Measurements from ENCODE around the gene MMP25. TPM values are rescaled to one million over a fixed set of nuclear protein-coding genes. Genes with fewer than 3 reads are reported as not detected.

The MMP25 gene
- total and polyA plus RNA-seq, 9 of the 15 experiments (the other 6 are each of a cell fraction or from before 2014, with no cell fraction given) = 0.03 to 0.04 TPM; not detected in 7

DNA sequence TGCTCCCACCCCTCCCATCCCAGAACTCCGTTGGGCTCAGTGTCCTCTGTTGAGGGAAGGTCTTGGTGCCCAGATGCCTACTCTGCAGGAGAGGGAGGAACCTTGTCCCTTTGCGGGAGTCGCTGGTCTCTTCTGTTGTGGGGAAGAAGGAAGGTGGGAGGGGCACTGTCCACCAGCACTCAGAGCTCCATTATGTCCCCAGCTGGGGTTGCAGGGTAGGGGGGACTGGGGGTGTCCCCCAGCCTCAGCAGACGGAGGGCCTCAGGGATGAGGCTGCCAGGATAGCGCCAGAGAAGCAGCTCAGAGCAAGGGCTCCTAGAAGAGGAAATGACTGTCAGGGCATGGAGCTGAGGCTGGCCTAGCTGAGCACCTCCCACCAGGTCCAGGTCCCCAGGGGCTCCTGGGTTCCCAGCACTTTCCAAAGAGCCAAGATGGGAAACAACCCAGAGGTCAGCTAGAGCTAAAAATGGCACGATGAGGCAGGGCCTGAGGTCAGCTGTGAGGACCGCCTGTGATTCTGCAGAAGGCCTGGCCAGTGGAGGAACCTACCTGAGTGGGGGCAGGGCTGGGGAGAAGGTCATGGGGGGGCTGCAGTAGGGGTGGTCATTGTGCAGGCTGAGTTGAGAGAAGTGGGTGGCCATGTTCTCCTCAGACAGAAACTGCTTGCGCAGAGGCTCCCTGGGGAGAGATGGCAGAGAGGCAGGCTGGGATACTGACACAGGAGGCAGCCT, 23.5 kb upstream of the MMP25 start:
- Histone ChIP-seq H2AFZ (ENCODE audit: low read depth, low read length) (no peak overlapping the region), H3K4me2 (ENCODE audit: insufficient read depth, low read length) (peak overlapping the region; percentile 83), H3K9me1 (ENCODE audit: control insufficient read depth, insufficient read depth, low read length) (peaks cover 2% of the 10 kb centered on the region), H4K20me1 (replicated peaks; ENCODE audit: control insufficient read depth, insufficient read depth, low read length) (peaks cover 28% of the 10 kb centered on the region), H3K27me3 (ENCODE audit: control insufficient read depth in 2 of 2, insufficient read depth in 2 of 2, low read length in 2 of 2) (no peaks in the 10 kb centered on the region), H3K9ac (ENCODE audit: insufficient read depth in 1 of 2, low read depth in 2 of 2, low read length in 2 of 2) (peak overlapping the region; percentile 88 to 95), H3K79me2 (ENCODE audit: control insufficient read depth, insufficient read depth, low read length) (peaks cover 42% of the 10 kb centered on the region), H3K4me3 (peak overlapping the region; percentile 82), H3K36me3 (ENCODE audit: control insufficient read depth, insufficient read depth, low read length) (peaks cover 39% of the 10 kb centered on the region; the same call in 2 of the 3 replicates), H3K27ac (ENCODE audit: extremely low read depth, low read depth, low read length) (peak overlapping the region; percentile 90), H3K9me3 (replicated peaks; ENCODE audit: control insufficient read depth, insufficient read depth, low read depth, low read length) (no peaks in the 10 kb centered on the region), H3K4me1 (replicated peaks in 1 of 2; ENCODE audit: control insufficient read depth in 2 of 2, insufficient read depth in 2 of 2, low read length in 2 of 2) (peaks cover 29 to 87% of the 10 kb centered on the region in 2 experiments)
- no TSS peak for BruUV-seq (replicated peaks)
- ChIA-PET POLR2A (interaction anchor here (0.5 to 2.7 kb wide), 15 partner anchors 8 to 214 kb away, joined by 3 to 15 read pairs (median 4); partner anchors contain the start of gene FLYWCH1), CTCF (ENCODE audit: low intra/inter-chr PET ratio) (no interaction called here)
- peak; percentile 48 for FAIRE-seq
- 24% methylated on average over 5 of the region's 8 CpGs for WGBS (ENCODE audit: insufficient coverage, low coverage, missing lambda C conversion rate)
- intact Hi-C loops (cut with micrococcal nuclease) (loop anchor here (10.0 kb wide), 1 partner anchor 58 kb away; the partner anchor contains the start of genes KREMEN2 and PAQR4), in situ Hi-C loops (cut with MboI) (no loop called here)
- ATAC-seq = peak; percentile 2
- peak in 1 of 4 experiments; percentile 24 for DNase-seq (ENCODE audit: extremely low read depth in 1 of 4, low spot score in 3 of 4)
- TF ChIP-seq ZNF134 (CRISPR knock-in tag; conservative IDR thresholded peaks at IDR 0.05) (no peak), ZC3H4 (CRISPR knock-in tag; IDR thresholded peaks at IDR 0.05; ENCODE audit: borderline replicate concordance) (no peak), GATAD2B (IDR thresholded peaks at IDR 0.05; ENCODE audit: borderline replicate concordance) (no peak), C11orf30 (IDR thresholded peaks at IDR 0.05; ENCODE audit: low read depth) (no peak), TCF3 (CRISPR knock-in tag; IDR thresholded peaks at IDR 0.05) (no peak), ZZZ3 (IDR thresholded peaks at IDR 0.05) (no peak), DPF2 (IDR thresholded peaks at IDR 0.05) (no peak), ASH1L (IDR thresholded peaks at IDR 0.05; ENCODE audit: borderline replicate concordance, low read depth, partially characterized antibody) (no peak), NFIC (IDR thresholded peaks at IDR 0.05) (no peak), ZNF41 (CRISPR knock-in tag; conservative IDR thresholded peaks at IDR 0.05) (no peak), RBFOX2 (IDR thresholded peaks at IDR 0.05; ENCODE audit: low read depth, low read length) (no peak), MAFK (IDR thresholded peaks at IDR 0.05; ENCODE audit: low read length) (no peak), DDX20 (tag; IDR thresholded peaks at IDR 0.05; ENCODE audit: low read depth) (no peak), ARHGAP35 (IDR thresholded peaks at IDR 0.05; ENCODE audit: partially characterized antibody) (no peak)
- TF ChIP-seq, protein P1, sequence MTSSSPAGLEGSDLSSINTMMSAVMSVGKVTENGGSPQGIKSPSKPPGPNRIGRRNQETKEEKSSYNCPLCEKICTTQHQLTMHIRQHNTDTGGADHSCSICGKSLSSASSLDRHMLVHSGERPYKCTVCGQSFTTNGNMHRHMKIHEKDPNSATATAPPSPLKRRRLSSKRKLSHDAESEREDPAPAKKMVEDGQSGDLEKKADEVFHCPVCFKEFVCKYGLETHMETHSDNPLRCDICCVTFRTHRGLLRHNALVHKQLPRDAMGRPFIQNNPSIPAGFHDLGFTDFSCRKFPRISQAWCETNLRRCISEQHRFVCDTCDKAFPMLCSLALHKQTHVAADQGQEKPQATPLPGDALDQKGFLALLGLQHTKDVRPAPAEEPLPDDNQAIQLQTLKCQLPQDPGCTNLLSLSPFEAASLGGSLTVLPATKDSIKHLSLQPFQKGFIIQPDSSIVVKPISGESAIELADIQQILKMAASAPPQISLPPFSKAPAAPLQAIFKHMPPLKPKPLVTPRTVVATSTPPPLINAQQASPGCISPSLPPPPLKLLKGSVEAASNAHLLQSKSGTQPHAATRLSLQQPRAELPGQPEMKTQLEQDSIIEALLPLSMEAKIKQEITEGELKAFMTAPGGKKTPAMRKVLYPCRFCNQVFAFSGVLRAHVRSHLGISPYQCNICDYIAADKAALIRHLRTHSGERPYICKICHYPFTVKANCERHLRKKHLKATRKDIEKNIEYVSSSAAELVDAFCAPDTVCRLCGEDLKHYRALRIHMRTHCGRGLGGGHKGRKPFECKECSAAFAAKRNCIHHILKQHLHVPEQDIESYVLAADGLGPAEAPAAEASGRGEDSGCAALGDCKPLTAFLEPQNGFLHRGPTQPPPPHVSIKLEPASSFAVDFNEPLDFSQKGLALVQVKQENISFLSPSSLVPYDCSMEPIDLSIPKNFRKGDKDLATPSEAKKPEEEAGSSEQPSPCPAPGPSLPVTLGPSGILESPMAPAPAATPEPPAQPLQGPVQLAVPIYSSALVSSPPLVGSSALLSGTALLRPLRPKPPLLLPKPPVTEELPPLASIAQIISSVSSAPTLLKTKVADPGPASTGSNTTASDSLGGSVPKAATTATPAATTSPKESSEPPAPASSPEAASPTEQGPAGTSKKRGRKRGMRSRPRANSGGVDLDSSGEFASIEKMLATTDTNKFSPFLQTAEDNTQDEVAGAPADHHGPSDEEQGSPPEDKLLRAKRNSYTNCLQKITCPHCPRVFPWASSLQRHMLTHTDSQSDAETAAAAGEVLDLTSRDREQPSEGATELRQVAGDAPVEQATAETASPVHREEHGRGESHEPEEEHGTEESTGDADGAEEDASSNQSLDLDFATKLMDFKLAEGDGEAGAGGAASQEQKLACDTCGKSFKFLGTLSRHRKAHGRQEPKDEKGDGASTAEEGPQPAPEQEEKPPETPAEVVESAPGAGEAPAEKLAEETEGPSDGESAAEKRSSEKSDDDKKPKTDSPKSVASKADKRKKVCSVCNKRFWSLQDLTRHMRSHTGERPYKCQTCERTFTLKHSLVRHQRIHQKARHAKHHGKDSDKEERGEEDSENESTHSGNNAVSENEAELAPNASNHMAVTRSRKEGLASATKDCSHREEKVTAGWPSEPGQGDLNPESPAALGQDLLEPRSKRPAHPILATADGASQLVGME (CRISPR knock-in tag; IDR thresholded peaks at IDR 0.05) = 0 out of 2 replicates have a peak, but pooled peaks have one; percentile 9
- TF ChIP-seq, protein P2, sequence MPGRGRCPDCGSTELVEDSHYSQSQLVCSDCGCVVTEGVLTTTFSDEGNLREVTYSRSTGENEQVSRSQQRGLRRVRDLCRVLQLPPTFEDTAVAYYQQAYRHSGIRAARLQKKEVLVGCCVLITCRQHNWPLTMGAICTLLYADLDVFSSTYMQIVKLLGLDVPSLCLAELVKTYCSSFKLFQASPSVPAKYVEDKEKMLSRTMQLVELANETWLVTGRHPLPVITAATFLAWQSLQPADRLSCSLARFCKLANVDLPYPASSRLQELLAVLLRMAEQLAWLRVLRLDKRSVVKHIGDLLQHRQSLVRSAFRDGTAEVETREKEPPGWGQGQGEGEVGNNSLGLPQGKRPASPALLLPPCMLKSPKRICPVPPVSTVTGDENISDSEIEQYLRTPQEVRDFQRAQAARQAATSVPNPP (IDR thresholded peaks at IDR 0.05; ENCODE audit: borderline replicate concordance, insufficient read depth, insufficient read length) = no peak

All from K562 (cell line).